ENCODE results near the gene MANEAL.
A peak's percentile ranks its signal among the peaks of the same experiment; 100 is the strongest.

The MANEAL gene, protein sequence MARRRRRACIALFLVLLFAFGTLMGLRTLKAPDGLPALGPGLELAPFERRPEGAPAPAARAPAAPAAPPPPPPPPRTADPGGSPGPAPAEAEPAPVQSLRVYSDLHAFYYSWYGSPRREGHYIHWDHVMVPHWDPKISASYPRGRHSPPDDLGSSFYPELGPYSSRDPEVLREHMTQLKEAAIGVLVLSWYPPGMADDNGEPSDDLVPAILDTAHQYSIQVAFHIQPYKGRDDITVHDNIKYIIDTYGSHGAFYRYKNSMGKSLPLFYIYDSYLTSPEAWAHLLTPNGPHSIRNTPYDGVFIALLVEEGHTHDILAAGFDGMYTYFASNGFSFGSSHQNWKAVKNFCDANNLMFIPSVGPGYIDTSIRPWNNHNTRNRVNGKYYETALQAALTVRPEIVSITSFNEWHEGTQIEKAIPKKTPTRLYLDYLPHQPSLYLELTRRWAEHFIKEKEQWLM

DNA sequence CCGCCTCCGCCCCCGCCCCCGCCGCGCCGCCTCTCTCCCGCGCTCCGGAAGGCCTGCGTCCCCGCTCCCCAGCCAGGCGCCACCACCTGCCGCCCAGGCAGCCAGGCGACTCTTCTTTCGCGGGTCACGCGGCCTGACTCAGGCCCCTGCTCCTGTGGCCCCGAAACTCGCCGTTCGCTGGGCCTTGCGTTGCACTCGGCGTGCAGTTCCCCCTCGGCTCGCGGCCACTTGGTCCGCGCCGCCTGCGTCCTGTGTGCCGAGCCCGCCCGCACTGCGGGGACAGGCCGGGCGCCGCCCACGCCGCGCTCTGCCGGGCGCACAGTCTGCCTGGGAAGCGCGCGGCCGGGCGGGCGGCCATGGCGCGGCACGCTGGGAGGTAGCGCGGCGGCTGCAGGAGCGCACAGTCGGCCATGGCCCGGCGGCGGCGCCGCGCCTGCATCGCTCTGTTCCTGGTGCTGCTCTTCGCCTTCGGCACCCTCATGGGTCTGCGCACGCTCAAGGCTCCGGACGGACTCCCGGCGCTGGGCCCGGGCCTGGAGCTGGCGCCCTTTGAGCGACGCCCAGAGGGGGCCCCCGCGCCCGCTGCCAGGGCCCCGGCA, at the start of gene MANEAL:
Gene MANEAL, plus strand, starts transcription at position 75 of the 599 bp plus-strand sequence. Its CDS starts 336 bp downstream, at position 411.
- Mint-ChIP-seq H3K4me1 (ENCODE audit: low read depth) (peaks cover 8% of the 10 kb centered on the region), H3K4me3 (peak within 1 kb of the TSS; percentile 77), H3K9me3 (ENCODE audit: low read depth) (no peaks in the 10 kb centered on the region), H3K36me3 (no peaks in the 10 kb centered on the region), H3K27me3 (peaks cover 17% of the 10 kb centered on the region), H3K27ac (no peak within 1 kb of the TSS)

DNA sequence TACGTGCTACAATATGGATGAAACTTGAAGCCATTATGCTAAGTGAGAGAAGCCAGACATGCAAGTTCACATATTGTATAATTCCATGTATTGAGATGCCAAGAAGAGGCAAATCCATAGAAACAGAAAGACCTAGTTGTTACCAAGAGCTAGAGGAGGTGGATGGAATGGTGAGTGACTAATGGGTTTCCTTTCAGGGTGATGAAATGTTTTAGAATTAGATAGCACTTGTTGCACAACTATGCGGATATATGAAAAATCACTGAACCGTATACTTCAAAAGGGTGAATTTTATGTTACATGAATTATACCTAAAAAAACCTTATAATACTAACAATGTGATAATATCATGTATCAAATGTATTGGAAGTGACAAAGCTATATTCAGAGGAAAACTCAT, 46.8 kb upstream of the MANEAL start:
- Mint-ChIP-seq H3K4me3 (no peak overlapping the region), H3K27me3 (peaks cover 23% of the 10 kb centered on the region), H3K36me3 (no peaks in the 10 kb centered on the region), H3K9me3 (ENCODE audit: low read depth) (no peaks in the 10 kb centered on the region), H3K4me1 (ENCODE audit: low read depth) (no peaks in the 10 kb centered on the region), H3K27ac (no peak overlapping the region)

DNA sequence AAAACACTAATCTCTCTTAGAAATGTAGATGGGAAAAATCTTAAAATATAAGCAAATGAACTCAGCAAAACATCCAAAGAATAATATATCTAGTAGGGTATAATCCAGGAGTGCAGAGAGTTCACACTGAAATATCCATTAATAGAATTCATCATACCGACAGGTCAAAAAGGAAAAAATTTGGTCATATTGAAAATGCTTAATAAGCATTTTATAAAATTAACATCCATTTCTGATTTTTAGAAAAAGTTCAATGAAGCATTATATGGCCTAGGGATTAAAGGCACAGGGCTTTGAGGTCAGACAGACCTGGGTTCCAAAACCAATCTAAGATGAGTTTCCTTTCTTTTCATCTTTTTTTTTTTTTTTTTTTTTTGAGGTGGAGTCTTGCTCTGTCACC, 45.1 kb upstream of the MANEAL start:
- Mint-ChIP-seq H3K36me3 (no peaks in the 10 kb centered on the region), H3K27me3 (peaks cover 24% of the 10 kb centered on the region), H3K9me3 (ENCODE audit: low read depth) (no peaks in the 10 kb centered on the region), H3K4me1 (ENCODE audit: low read depth) (peaks cover 5% of the 10 kb centered on the region), H3K4me3 (no peak overlapping the region), H3K27ac (no peak overlapping the region)

DNA sequence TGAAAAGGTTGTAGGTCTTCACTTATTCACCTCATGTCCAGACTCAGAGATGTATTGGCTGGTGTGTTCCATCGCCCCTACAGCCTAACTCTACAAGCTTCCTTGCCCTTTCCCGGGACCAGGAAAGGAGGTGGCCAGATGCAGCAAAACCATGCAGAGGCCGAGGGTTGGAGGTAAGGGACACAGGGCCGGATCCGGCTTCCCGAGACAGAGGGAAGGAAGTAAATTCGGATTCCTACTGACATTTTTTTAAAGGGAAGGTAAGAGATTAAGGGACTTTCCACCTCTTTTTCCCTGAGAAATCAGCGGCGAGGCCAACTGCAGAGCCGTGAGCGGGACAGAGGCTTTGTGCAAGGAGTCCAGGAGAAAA, 41.4 kb upstream of the MANEAL start:
- H3K27me3 Mint-ChIP-seq, result peaks cover 20% of the 10 kb centered on the region
- no peak overlapping the region for H3K27ac Mint-ChIP-seq
- H3K9me3 Mint-ChIP-seq (ENCODE audit: low read depth), result no peaks in the 10 kb centered on the region
- H3K36me3 Mint-ChIP-seq, result no peaks in the 10 kb centered on the region
- H3K4me1 Mint-ChIP-seq (ENCODE audit: low read depth), result peaks cover 8% of the 10 kb centered on the region
- H3K4me3 Mint-ChIP-seq, result peak overlapping the region; percentile 81

DNA sequence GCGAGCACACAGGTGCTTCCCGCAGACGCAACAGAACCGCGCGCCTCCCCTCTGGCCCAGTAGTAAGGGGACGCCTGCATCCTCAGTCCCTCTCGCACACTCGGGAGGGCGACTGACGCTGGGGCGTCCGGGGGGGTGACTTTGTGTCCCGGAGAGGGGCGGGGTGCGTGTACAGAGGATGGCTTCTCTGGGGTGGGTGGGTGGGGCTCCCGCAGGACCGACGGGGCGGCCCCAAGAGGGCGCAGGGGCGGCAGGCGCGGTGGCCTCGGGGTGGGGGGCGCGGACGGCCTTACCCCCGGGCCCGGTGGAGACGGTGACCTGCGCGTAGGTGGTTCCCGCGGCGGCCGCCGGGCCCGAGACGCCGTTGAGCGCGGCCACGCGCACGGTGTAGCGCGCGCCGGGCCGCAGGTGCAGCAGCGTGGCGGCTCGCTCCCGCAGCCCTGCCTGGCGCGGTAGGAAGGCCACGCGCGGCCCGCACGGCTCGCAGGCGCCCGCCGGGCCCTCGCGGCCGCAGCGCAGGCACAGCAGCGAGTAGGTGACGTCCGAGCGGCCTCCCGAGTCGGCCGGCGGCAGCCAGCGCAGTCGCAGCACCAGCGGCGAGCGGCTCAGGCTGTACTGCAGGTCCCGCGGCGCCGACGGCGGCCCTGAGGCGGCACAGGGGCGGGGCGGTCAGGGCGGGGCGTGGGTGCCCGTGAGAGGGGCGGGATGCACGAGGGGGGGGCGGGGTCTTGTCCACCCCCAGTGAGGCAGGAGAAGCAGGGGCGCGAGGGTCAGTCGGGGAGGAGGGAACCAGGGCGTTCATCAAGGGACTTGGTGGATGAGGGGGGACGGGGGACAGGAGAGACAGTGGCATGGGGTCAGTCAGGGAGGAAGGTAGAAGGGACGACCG, 40.8 kb upstream of the MANEAL start:
- Mint-ChIP-seq H3K36me3 (no peaks in the 10 kb centered on the region), H3K27me3 (peaks cover 20% of the 10 kb centered on the region), H3K27ac (no peak overlapping the region), H3K4me3 (peak overlapping the region; percentile 81), H3K9me3 (ENCODE audit: low read depth) (no peaks in the 10 kb centered on the region), H3K4me1 (ENCODE audit: low read depth) (peaks cover 8% of the 10 kb centered on the region)

DNA sequence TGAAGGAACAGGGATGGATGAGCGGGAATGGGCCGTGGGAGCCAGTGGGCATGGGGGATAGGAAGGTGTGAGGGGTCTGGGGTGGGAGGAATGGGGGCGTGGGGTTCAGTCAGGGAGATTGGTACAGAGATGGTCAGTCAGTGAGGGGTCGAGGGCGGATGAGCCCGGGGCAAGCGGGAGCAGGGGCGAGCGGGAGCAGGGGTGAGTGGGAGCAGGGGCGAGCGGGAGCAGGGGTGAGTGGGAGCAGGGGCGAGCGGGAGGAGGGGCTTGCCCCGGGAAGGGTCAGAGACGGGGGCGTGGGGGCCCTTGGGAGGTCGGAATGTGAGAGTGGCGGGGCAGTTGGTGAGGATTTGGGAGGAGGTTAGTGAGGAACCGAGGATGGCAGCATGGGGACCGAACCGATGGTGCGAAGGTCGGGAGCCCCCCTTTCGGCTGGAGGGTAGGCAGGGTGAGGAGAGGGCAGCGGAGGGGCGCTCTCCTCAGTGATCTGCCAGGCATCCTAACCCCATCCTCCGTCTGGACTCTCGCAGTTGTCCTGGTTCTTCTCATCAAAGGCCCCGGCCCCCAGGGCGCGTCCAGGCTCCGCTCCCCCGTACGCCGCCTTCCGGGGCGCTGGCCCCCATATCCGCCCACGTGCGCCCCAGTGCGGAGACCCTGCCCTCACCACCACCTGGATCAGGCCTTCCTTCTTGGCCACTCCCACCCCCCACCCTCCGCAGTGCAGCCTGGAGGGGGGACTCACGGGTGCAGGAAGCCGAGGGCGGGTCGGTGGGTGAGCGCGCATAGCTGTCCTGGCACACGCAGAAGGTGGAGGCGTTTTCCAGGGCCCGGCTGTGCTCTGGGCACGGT, 40.0 kb upstream of the MANEAL start:
- Mint-ChIP-seq H3K27me3 (peaks cover 17% of the 10 kb centered on the region), H3K4me3 (peak overlapping the region; percentile 53), H3K36me3 (no peaks in the 10 kb centered on the region), H3K27ac (no peak overlapping the region), H3K9me3 (ENCODE audit: low read depth) (no peaks in the 10 kb centered on the region), H3K4me1 (ENCODE audit: low read depth) (peaks cover 8% of the 10 kb centered on the region)

DNA sequence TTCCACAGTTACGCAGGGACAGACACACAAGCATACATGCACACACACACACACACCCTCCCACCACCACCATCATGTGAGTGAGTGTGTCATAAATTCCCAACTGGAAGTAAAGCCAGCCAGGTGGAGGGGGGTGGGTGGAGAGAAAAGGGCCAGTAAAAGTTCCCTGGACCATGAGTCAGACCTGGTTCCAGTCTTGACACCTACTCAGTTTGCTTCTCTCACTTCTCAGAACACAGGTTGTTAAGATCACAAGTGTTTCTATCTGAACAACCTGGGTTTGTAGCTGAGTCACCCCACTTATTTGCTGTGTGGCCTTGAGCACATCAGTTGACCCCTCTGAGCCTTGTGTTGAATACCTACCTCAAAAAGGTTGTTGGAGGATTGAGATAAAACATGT, 38.4 kb upstream of the MANEAL start:
- H3K4me1 Mint-ChIP-seq (ENCODE audit: low read depth), result peaks cover 8% of the 10 kb centered on the region
- H3K27me3 Mint-ChIP-seq, result peaks cover 13% of the 10 kb centered on the region
- H3K9me3 Mint-ChIP-seq (ENCODE audit: low read depth), result no peaks in the 10 kb centered on the region
- H3K36me3 Mint-ChIP-seq, result no peaks in the 10 kb centered on the region
- no peak overlapping the region for H3K4me3 Mint-ChIP-seq
- H3K27ac Mint-ChIP-seq, result no peak overlapping the region

DNA sequence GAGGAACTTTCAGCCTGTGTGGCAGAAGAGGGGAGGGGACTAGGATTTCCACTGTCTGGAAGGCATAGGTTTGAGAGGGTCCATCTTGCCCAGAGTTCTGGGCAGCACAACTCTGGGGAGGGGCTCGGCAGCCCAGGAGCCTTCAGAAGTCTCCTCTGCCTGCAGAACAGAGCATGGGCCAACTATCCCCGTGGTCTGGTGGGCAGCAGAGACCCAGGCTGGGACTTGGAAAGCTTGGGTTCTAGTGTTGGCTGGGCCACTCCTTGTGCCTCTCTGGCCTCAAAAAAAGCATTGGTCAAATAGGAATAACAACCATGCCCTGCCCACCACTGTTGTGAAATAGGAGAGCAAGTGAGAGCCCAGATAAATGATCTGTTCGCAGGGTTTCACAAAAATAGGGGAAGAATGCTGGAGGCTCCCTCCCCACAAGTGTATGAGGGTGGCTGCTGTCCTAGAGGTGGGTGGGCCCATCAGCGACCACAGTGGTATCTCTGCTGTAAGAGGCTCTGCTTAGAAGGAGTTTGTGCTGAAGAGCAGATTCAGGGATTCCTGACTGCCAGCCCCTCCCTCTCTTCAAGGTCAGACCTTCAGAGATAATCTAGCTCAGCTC, 37.6 kb upstream of the MANEAL start:
- Mint-ChIP-seq H3K4me3 (no peak overlapping the region), H3K27ac (no peak overlapping the region), H3K36me3 (no peaks in the 10 kb centered on the region), H3K9me3 (ENCODE audit: low read depth) (no peaks in the 10 kb centered on the region), H3K27me3 (peaks cover 13% of the 10 kb centered on the region), H3K4me1 (ENCODE audit: low read depth) (peaks cover 8% of the 10 kb centered on the region)

DNA sequence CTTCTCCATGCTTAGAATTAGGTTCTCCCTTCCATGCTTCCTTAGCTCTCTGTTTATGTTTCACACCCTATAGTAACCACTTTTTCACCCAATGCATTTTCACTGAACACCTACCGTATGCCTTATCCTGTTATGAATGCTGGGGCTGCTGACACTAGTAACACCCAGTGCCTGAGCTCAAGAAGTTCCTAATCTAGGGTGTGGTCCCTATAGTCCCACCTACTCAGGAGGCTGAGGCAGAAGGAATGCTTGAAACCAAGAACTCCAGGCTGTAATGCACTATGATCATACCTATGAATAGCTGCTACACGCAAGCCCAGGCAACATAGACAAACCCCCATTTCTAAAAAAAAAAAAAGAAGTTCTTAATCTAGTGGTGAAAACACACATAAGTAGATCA, 34.2 kb upstream of the MANEAL start:
- Mint-ChIP-seq H3K4me1 (ENCODE audit: low read depth) (peaks cover 4% of the 10 kb centered on the region), H3K36me3 (no peaks in the 10 kb centered on the region), H3K27me3 (peaks cover 21% of the 10 kb centered on the region), H3K9me3 (ENCODE audit: low read depth) (peaks cover under 1% of the 10 kb centered on the region), H3K4me3 (no peak overlapping the region), H3K27ac (no peak overlapping the region)

DNA sequence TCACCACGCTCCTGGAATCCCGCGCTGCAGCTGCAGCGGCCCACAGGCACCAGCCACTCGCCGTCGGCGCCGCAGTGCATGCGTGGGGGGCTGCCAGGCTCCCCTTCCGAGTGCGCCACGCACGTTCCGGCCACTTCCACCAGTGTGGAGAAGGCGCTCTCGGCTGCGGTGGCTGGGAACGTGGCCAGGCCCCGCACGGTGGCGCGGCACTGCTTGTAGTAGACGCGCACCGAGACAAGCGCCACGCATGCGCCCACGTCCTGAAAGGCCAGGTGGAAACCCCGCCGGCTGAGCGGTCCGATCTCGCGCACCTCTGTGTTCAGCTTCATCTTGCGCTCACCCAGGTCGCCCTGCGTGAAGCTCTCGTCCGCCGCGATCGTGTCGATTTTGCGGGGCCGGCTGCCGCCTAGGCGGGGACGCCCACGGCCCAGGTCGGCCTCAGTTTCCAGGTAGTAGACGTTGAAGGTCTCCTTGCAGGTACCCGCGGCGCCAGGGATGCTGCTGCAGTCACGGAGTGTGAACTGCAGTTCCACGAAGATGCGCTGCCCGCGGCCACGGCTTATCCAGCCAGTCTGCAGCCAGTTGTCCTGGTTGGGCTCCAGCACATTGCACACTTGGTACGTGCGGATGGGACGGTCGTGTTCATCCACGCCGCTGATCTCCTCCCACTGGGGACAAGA, 32.1 kb upstream of the MANEAL start:
- no peak overlapping the region for H3K4me3 Mint-ChIP-seq
- no peaks in the 10 kb centered on the region for H3K36me3 Mint-ChIP-seq
- peaks cover 32% of the 10 kb centered on the region for H3K27me3 Mint-ChIP-seq
- peaks cover 12% of the 10 kb centered on the region for H3K4me1 Mint-ChIP-seq (ENCODE audit: low read depth)
- H3K27ac Mint-ChIP-seq, result no peak overlapping the region
- H3K9me3 Mint-ChIP-seq (ENCODE audit: low read depth), result peaks cover 4% of the 10 kb centered on the region

DNA sequence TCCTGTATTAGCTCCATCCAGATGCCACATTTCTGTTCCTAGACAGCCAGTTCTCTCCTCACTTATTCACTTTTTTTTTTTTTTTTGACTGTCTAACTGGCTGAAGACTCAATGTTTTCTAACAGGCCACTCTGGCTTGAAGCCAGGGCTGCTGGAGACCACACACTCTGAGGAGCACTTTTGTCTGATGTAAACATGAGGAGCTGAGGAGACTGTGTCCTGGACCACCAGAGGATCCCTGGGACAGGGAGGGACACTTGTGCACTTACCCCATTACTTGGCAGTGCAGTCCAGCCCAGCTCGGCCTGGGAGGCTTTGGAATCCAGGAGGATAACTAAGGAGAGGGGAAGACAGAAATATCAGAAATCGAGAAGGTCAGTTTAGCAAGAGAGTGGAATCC, 31.1 kb upstream of the MANEAL start:
- peaks cover 38% of the 10 kb centered on the region for H3K27me3 Mint-ChIP-seq
- H3K4me3 Mint-ChIP-seq, result no peak overlapping the region
- H3K9me3 Mint-ChIP-seq (ENCODE audit: low read depth), result peaks cover 4% of the 10 kb centered on the region
- peaks cover 14% of the 10 kb centered on the region for H3K4me1 Mint-ChIP-seq (ENCODE audit: low read depth)
- no peak overlapping the region for H3K27ac Mint-ChIP-seq
- H3K36me3 Mint-ChIP-seq, result no peaks in the 10 kb centered on the region

DNA sequence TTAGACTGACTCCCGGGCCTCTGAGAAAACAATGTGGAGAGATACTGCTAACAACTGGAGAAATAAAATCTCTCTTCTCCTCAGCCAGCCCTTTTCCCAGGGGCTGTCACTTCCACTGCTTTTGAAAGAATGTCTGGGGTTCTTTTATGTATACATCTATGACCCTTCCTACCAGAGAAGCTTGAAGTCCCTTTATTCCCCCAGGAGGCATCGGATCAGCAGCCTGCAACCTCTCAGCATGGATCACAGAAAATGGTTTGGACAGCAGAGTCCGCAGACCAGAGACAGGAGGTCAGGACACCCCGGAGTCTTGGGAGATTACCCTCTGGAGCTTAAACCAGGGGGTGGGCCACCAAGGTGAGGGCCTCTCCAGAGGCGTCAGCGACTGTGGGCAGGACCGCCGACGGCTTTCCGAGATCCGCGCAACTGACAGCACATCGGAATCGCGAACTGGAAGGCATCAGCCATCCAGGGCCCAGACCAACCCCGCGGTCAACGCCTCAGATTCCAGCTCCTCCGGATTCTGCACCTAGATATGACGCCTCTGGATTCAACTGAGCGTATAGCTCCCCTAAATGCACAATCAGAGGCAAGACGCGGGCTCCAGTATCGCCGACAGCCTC, 29.7 kb upstream of the MANEAL start:
- no peaks in the 10 kb centered on the region for H3K36me3 Mint-ChIP-seq
- peaks cover 46% of the 10 kb centered on the region for H3K27me3 Mint-ChIP-seq
- H3K9me3 Mint-ChIP-seq (ENCODE audit: low read depth), result peaks cover 4% of the 10 kb centered on the region
- no peak overlapping the region for H3K27ac Mint-ChIP-seq
- H3K4me1 Mint-ChIP-seq (ENCODE audit: low read depth), result peaks cover 14% of the 10 kb centered on the region
- H3K4me3 Mint-ChIP-seq, result no peak overlapping the region

DNA sequence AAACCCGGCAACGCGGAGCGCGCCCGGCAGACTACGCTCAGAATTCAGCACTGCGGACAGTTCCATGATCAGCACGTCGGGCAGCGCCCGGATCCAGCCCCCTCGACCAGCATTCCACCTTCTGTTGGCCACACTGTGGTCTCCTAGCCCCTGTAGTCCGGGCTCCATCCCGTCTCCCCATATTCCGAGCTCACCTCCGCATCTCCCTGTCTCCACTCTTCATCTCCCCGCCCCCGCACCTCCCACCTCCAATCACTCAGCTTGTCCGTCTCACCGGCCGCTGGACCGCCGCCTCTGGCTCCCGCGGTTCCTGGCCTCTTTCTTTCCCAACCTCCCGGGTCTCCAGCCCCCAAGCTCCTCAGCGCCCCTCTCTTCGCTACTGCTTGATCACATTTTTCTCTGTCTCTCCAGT, 29.2 kb upstream of the MANEAL start:
- H3K4me3 Mint-ChIP-seq, result peak overlapping the region; percentile 20
- H3K9me3 Mint-ChIP-seq (ENCODE audit: low read depth), result peaks cover 4% of the 10 kb centered on the region
- H3K36me3 Mint-ChIP-seq, result no peaks in the 10 kb centered on the region
- peaks cover 14% of the 10 kb centered on the region for H3K4me1 Mint-ChIP-seq (ENCODE audit: low read depth)
- no peak overlapping the region for H3K27ac Mint-ChIP-seq
- peaks cover 48% of the 10 kb centered on the region for H3K27me3 Mint-ChIP-seq

All from activated naive CD8-positive, alpha-beta T cell (primary cell).